Measurements from ENCODE around the gene ARR3. TPM values are rescaled to one million over a fixed set of nuclear protein-coding genes. Genes with fewer than 3 reads are reported as not detected.

ARR3 gene
- total RNA-seq, 4 donors from 2014 or later, result not detected

- no peak for TF ChIP-seq CTCF (IDR thresholded peaks at IDR 0.05; ENCODE audit: low read depth)
Observed at GRCh38 chrX:70255452-70255851, 12.7 kb upstream of the ARR3 start.

DNA sequence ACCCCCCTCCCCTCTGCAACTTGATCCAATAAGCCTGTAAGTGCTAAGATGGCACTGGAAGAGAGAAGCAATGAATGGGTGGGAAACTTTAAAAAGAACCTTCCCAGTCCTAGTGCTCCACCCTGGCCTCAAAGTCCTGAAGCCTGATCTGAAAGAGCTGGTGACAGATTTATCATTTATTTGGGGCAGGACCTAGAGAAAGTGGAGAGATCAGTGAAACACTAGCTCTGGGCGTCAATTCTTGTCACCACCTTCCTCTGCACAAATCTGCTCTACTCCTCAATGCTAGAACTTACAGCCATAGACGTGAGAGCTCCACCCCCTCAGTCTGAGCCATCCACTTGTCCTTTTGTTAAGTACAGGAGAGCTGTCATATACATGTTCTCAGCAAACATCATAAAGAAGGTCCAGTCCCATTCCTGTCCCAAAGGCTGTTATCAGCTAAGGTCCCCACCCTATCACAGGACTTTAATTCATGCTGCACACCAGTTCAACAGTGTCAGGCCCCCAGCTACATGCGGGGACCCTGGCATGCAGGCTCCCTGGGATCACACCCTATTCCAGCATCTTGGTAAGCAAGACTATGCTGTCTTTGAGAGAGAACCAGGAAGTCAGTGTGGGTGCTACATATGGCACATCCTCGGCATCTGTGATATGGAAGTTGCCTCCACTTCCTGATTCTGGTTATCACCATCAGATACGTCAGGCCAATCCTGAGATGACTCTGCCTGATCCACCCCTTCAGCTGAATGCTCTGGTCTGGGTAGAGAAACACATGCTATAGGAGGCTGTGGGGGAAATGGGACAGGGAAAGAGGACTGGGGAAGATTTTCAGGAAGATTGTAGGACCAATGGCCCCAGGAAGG, 10.5 kb upstream of the ARR3 start:
- no peak for TF ChIP-seq CTCF (IDR thresholded peaks at IDR 0.05; ENCODE audit: low read depth)

DNA sequence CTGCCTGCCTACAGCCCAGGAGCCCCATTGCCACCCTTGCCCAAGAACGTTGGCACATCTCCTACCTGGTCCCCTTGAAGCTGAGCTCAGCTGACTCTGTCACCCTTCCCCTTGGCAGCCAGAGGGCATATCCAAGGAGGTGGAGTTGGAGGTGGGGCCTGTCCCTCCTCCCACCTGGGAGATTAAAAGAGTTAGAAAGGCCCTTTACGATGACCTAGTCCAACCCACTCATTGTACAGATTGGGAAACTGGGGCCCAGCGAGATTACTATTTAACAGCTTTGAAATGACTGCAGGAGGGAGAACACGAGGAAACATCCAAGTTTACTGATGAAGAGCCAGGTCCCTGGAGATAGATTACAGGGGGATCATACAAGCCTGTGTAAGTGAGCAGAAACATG, 8.0 kb upstream of the ARR3 start, which contains the start of gene P2RY4:
P2RY4 (minus strand) TSS at position 101 of the 400 bp plus-strand sequence. CDS start 580 bp downstream, outside the sequence.
- no peak for TF ChIP-seq CTCF (IDR thresholded peaks at IDR 0.05; ENCODE audit: low read depth)

DNA sequence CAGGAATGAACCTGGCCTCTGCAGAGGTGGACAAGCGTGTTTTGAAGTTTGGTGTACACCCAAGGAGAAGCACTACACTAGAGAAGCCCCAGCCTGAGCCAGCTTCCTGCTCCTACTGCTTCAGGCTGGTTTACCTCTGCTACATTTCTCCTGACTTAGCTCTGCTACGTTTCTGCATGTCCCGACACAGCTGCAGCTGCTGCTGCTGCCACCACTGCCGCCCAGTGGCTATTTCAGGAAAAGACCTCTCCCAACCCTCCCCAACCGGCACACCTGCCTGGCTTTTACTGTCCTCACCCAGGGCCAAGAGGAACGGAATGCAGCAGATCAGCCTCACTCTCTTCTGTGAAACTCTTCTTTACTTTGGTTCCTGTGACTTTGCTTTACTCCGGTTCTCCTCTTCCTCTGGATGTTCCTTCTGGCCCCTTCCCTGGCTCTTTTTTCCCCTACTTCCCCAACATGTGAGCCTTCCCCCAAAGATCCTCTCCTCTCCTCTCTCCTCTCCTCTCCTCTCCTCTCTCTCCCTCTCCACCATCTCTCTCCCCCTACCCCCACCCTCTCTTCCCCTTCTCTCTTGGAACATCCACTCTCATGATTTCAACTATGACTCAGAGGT, 5.1 kb upstream of the ARR3 start:
- no peak for TF ChIP-seq CTCF (IDR thresholded peaks at IDR 0.05; ENCODE audit: low read depth)

DNA sequence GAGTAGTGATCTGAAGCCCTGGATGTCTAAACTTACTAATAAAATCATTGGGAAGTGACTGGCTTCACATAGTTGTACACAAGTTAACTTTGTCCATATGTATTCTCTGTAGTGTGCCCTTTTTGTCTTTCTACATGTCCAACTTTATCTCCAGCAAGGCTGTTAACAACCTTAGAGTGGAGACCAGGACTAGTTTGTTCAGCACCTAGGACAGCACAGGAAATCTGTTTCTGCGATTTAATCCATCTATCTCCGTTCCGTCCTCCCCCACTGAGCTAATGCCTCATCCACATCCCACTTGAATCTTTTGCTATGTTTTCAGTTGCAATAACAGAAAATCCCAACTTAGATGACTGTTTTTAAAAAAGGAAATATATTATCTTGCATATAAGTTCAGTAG, 3.4 kb upstream of the ARR3 start:
- no peak for TF ChIP-seq CTCF (IDR thresholded peaks at IDR 0.05; ENCODE audit: low read depth)

GRCh38 chrX:70279081-70279480, 10.9 kb downstream of the ARR3 start:
- no peak for TF ChIP-seq CTCF (IDR thresholded peaks at IDR 0.05; ENCODE audit: low read depth)

DNA sequence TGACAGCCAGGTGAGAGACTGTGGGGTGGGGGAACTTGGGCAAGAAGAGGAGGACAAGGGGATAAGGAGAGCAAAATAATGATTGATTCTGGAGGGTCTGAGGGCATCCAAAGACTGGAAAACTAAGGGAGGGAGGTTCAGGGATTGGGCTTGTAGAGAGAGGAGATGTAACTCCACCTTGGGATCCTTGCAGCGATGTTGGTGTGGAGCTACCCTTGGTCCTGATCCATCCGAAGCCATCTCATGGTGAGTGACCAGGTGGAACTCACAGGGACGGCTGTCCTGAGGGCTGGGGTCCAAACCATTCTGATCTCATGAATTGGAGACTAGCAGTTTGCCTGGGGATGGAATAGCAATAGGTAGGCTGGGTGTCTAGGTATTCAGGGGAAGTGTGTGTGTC, 12.4 kb downstream of the ARR3 start:
- no peak for TF ChIP-seq CTCF (IDR thresholded peaks at IDR 0.05; ENCODE audit: low read depth)

Measured in subcutaneous adipose tissue (tissue), 4 donors.